Transverse colon (tissue), 4 donors: ENCODE measurements around the gene MSI2. TPM values are rescaled to one million over a fixed set of nuclear protein-coding genes. Genes with fewer than 3 reads are reported as not detected.

ENCODE experiments used
- DNase-seq: peaks from one replicate; pipeline ENCODE4 v3.0.0-alpha.2; 2019
- H3K27ac ChIP-seq, 4 donors: fragments of 200-600 bp; sonication (generic); 2 replicates each; pipeline ENCODE4 v1.5.1; 2016 to 2018; ENCODE audit warnings: inconsistent platforms in 4 of 4
- H3K27me3 ChIP-seq: fragments of 200-600 bp; sonication (generic); 2 replicates; pipeline ENCODE4 v1.5.1; 2017; ENCODE audit warnings: inconsistent platforms
- H3K36me3 ChIP-seq, 4 donors: fragments of 200-600 bp; sonication (generic); 2 replicates each; pipeline ENCODE4 v1.5.1; 2017 to 2019; ENCODE audit warnings: inconsistent platforms in 4 of 4
- H3K4me1 ChIP-seq, 4 donors: fragments of 200-600 bp; sonication (generic); 2 replicates each; pipeline ENCODE4 v1.5.1; 2017 to 2020; ENCODE audit warnings: inconsistent platforms in 4 of 4
- H3K4me3 ChIP-seq, 4 donors: fragments of 200-600 bp; sonication (generic); 1 replicate in 1 of 4; 2 replicates in 3 of 4; pipeline versions ENCODE4 v1.5.1 to v1.6.1; 2017 to 2019; ENCODE audit warnings: inconsistent platforms in 4 of 4
- H3K9me3 ChIP-seq, 2 donors: fragments of 200-600 bp; sonication (generic); 2 replicates each; pipeline ENCODE4 v1.5.1; 2017 to 2019; ENCODE audit warnings: inconsistent platforms in 2 of 2
- CTCF ChIP-seq, 5 experiments: fragments of 200-600 bp in 3 of 5; fragments of 450-650 bp in 2 of 5; sonication (generic) in 3 of 5; IDR thresholded peaks; 1 replicate in 2 of 5; 2 replicates in 3 of 5; pipeline ENCODE4 v1.5.1; 2016 to 2017; ENCODE audit warnings: antibody characterized with exemption in 5 of 5, inconsistent platforms in 3 of 5, mild to moderate bottlenecking in 2 of 5, moderate library complexity in 1 of 5
- EP300 ChIP-seq: sonication (generic); formaldehyde crosslinking; IDR thresholded peaks from one replicate; pipeline ENCODE4 v1.6.1; 2017; ENCODE audit warnings: antibody characterized with exemption, low read depth
- POLR2A ChIP-seq: fragments of 450-650 bp; IDR thresholded peaks from one replicate; pipeline ENCODE4 v1.6.1; 2016; ENCODE audit warnings: antibody characterized with exemption, mild to moderate bottlenecking, moderate library complexity
- POLR2AphosphoS5 ChIP-seq, 3 donors: sonication (generic); formaldehyde crosslinking; IDR thresholded peaks; one replicate each; pipeline ENCODE4 v1.6.1; 2016; ENCODE audit warnings: antibody characterized with exemption in 3 of 3
- WGBS, 2 donors: methylation state at CpG; one replicate each; pipeline ENCODE4 v1.1.5; 2018; ENCODE audit warnings: low coverage in 1 of 2; 5-methylcytosine and 5-hydroxymethylcytosine counted together
- in situ Hi-C, 4 donors: fragments of 200-750 bp; cut with MboI; loops; one replicate each; pipeline versions ENCODE4 v1.15.0 to v1.15.1; 2017; ENCODE audit warnings: low sequenced_read_pairs in 3 of 4, low pct_ligation_motif_present in 1 of 4, low pct_unique_long_range_greater_than_20kb in 1 of 4
- intact Hi-C: fragments of 100-400 bp; cut with DNase I; formaldehyde crosslinking; loops from one replicate; pipeline ENCODE4 v1.15.1; 2023; ENCODE audit warnings: low total_unique reads
- total RNA-seq, 4 donors: library from RNA; depleted of rRNA; stranded (reverse); fragments of >200 nt; gene quantifications; one replicate each; pipeline ENCODE4 v1.1.0, GENCODE V29; 2016

The MSI2 gene
- total RNA-seq, 4 donors from 2014 or later = 20.6 to 36.0 (median 29.3) TPM

- Histone ChIP-seq H3K9me3 (no peaks in the 10 kb centered on the region), H3K27me3 (no peaks in the 10 kb centered on the region), H3K27ac (peak overlapping the region; percentile 71 to 81 (median 78)), H3K4me3 (no peak overlapping the region), H3K4me1 (peaks cover 6 to 50% (median 26%) of the 10 kb centered on the region in 4 donors), H3K36me3 (no peaks in the 10 kb centered on the region)
- intact Hi-C loops (no loop called here), in situ Hi-C loops (loop anchor here in 1 of 4 donors (25.0 kb wide), 1 partner anchor 162 kb away; the partner anchor contains the start of gene MSI2)
- no peak for TF ChIP-seq EP300
- no peak for TF ChIP-seq CTCF (IDR thresholded peaks at IDR 0.05)
- TF ChIP-seq POLR2AphosphoS5 (IDR thresholded peaks at IDR 0.05) = peak in 1 of 3 donors; percentile 61
- peak; percentile 6 for TF ChIP-seq POLR2A
- peak; percentile 81 for DNase-seq
- WGBS, 2 donors = 38% methylated on average over 5 of the region's 5 CpGs; no CpG with 5 or more reads in 1 of the 2 donors
Observed at GRCh38 chr17:57424777-57425188, 168.5 kb downstream of the MSI2 start.

- Histone ChIP-seq H3K9me3 (no peaks in the 10 kb centered on the region), H3K27ac (peak overlapping the region; percentile 71 to 81 (median 78)), H3K4me1 (peaks cover 6 to 49% (median 26%) of the 10 kb centered on the region in 4 donors), H3K36me3 (no peaks in the 10 kb centered on the region), H3K4me3 (no peak overlapping the region), H3K27me3 (no peaks in the 10 kb centered on the region)
- TF ChIP-seq CTCF (IDR thresholded peaks at IDR 0.05) (no peak), POLR2A (peak; percentile 3)
- intact Hi-C loops = no loop called here
- in situ Hi-C loops = no loop called here
- DNase-seq = no peak
- 33 to 62% methylated on average over 2 to 5 of the region's 5 CpGs for WGBS, 2 donors
Observed at GRCh38 chr17:57425431-57425830, 169.1 kb downstream of the MSI2 start.

GRCh38 chr17:57425903-57426880 lies 169.9 kb downstream of the MSI2 start:
- WGBS, 2 donors = 81% methylated on average over 10 of the region's 10 CpGs

More at GRCh38 chr17:57425903-57426880, 169.9 kb downstream of the MSI2 start:
- Histone ChIP-seq H3K9me3 (no peaks in the 10 kb centered on the region), H3K27me3 (no peaks in the 10 kb centered on the region), H3K4me3 (no peak overlapping the region), H3K4me1 (peaks cover 6 to 41% (median 23%) of the 10 kb centered on the region in 4 donors), H3K36me3 (no peaks in the 10 kb centered on the region), H3K27ac (peak overlapping the region; percentile 71 to 81 (median 78))
- intact Hi-C loops = no loop called here
- in situ Hi-C loops = no loop called here
- TF ChIP-seq EP300 = no peak
- no peak for TF ChIP-seq POLR2A
- TF ChIP-seq CTCF (IDR thresholded peaks at IDR 0.05) = no peak
- no peak for TF ChIP-seq POLR2AphosphoS5 (IDR thresholded peaks at IDR 0.05)
- DNase-seq = no peak
